Measurements from ENCODE around the gene TSPAN14. TPM values are rescaled to one million over a fixed set of nuclear protein-coding genes. Genes with fewer than 3 reads are reported as not detected.
A peak's percentile ranks its signal among the peaks of the same experiment; 100 is the strongest.

TSPAN14 gene
- total RNA-seq, 1 donor from 2014 or later = 169 TPM

DNA sequence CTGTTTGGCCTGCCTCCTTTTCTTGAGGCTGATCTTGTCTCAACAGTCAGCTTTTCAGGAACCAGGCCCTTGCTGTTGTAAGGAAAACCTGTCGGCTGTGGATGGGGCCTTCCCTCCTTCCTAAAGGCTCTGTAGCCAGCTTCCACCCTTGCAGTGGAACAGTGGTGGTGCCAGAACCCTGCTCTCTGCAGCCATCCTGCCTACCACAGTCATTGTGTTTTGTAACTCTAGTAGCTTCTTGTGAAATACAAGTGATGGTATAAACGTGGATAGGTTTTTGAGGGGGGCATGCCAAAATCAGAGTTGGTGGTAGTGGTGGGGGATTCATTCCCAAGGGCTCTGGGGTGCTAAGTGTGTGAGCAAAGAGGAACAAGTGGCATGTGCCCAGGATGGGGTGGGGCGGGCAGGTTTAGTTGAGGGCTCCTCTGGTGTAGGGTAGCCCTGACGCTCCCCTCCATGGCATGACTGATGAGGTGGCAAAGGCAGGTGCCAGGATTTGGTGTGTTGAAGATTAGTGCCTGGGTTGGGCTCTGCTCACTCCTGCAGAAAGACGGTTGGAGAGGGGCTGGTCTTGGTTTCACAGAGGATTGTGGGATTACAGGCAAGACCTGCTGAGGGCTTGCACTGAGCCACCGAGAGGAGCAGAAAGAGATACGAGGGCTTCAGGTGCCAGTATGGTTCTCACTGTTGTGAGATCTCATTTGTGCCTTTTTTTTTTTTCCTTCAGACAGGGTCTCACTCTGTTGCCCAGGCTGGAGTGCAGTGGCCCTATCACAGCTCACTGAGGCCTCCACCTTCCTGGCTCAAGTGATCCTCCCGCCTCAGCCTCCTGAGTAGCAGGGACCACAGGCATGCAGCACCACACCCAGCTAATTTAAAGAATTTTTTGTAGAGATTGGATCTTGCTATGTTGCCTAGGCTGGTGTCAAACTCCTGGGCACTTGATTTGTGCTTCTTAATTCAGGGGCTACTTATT is 7.4 kb downstream of the TSPAN14 start:
- peak overlapping the region; percentile 81 for H3K27ac ChIP-seq
- TF ChIP-seq, protein P1, sequence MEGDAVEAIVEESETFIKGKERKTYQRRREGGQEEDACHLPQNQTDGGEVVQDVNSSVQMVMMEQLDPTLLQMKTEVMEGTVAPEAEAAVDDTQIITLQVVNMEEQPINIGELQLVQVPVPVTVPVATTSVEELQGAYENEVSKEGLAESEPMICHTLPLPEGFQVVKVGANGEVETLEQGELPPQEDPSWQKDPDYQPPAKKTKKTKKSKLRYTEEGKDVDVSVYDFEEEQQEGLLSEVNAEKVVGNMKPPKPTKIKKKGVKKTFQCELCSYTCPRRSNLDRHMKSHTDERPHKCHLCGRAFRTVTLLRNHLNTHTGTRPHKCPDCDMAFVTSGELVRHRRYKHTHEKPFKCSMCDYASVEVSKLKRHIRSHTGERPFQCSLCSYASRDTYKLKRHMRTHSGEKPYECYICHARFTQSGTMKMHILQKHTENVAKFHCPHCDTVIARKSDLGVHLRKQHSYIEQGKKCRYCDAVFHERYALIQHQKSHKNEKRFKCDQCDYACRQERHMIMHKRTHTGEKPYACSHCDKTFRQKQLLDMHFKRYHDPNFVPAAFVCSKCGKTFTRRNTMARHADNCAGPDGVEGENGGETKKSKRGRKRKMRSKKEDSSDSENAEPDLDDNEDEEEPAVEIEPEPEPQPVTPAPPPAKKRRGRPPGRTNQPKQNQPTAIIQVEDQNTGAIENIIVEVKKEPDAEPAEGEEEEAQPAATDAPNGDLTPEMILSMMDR (IDR thresholded peaks at IDR 0.05) = no peak
- peaks cover 16% of the 10 kb centered on the region for H3K36me3 ChIP-seq
- DNase-seq = no peak
- no peaks in the 10 kb centered on the region for H3K9me3 ChIP-seq
- intact Hi-C loops (cut with DNase I) = no loop called here
- ATAC-seq = peak; percentile 1 to 16
- H3K27me3 ChIP-seq (ENCODE audit: low read depth) = no peaks in the 10 kb centered on the region
- H3K4me3 ChIP-seq = peak overlapping the region; percentile 87
- peaks cover 100% of the 10 kb centered on the region for H3K4me1 ChIP-seq

DNA sequence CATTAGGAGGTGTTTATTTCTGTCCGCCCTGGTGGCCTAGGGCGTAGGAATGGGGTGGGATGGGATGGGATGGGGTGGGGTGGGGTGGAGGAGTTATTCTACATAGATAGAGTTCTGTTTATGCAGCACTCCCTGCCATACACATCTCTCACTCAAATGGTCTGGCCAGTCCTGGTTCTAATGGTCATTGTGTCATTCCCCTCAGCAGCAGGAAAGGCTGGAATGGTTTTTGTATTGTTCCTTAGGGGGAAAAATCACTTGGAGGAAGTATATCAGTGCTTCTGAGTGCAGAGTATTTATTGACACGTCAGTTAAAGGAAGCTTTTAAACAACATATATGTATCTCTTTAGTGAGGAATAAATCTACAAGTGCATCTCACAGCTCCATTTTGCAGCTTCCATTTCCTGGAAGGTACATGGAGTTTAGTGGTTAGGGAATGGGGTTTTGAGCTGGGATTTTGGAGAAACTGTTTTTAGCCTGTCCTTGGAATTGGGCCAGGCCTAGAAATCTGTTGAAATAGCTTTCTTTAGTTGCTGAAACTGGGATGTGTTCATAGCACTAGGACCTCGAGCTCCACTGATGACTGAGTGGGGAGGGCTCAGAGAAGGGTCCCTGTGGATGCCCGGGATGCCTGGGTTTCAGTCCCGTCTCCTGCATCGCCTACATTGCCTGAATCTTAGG is 8.3 kb downstream of the TSPAN14 start:
- ATAC-seq (no peak), DNase-seq (no peak)
- H3K4me1 ChIP-seq = peaks cover 100% of the 10 kb centered on the region
- intact Hi-C loops (cut with DNase I) = no loop called here
- peak overlapping the region; percentile 81 for H3K27ac ChIP-seq
- no peaks in the 10 kb centered on the region for H3K27me3 ChIP-seq (ENCODE audit: low read depth)
- H3K4me3 ChIP-seq = peak overlapping the region; percentile 14
- H3K9me3 ChIP-seq = no peaks in the 10 kb centered on the region
- H3K36me3 ChIP-seq = peaks cover 15% of the 10 kb centered on the region
- TF ChIP-seq, protein P1 (IDR thresholded peaks at IDR 0.05) = no peak

DNA sequence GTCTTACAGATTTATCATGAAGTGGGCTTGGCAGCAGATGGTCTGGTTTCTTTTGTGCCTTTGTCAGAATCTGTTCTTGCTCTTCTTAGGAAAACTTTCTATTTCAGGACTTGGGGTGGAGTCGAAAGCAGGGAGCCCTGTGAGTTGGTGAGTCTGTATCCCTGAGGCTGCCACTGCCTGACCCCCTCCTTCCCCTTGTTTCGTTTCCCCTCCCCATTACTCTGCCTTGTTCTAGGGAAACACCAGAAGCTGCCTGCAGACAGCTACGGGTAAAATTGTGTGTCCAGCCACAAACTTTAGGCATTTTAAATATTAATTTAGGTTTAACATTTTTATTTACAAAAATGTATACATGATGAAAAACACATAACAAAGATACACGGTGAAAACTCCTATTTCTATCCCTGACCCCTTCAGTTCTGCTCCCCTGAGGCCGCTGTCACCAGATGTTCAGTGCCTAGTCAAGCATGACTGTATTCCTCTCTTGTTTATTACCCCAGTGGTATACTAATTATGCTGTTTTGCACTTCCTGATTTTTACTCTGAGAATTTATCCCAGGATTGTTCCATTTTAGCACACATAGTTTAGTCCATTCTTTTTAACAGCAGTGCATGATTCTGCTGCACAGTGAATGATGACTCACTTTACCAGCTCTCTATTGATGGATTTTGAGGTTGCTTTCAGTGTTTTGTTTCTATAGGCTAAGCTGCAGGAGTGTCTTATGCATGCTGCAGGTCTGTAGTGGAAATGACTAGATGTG is 9.1 kb downstream of the TSPAN14 start:
- Histone ChIP-seq H3K27ac (peak overlapping the region; percentile 81), H3K4me1 (peaks cover 100% of the 10 kb centered on the region), H3K4me3 (peak overlapping the region; percentile 14), H3K27me3 (ENCODE audit: low read depth) (no peaks in the 10 kb centered on the region), H3K36me3 (peaks cover 10% of the 10 kb centered on the region), H3K9me3 (no peaks in the 10 kb centered on the region)
- intact Hi-C loops (cut with DNase I) = no loop called here
- DNase-seq = no peak
- TF ChIP-seq, protein P1 (IDR thresholded peaks at IDR 0.05) = no peak
- no peak for ATAC-seq

DNA sequence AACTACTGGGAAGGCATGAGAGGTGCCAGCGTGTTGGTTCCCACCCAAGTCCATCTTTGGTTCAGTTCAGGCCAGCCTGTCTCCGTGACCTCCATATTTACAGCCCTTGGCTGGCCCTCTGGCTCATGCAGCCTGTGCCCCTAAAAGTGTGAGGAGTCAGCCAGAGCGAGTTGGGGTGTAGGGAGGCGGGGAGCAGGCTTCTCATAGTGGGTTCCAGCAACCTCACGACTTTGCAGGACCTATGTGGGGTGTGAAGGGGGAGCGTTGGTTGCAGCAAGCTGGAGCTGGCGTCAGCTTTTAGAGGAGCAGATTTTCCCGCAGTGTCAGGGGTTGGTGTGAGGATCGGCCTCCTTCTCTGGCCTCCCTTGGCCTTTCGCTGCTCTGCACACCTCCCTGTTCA is 9.8 kb downstream of the TSPAN14 start:
- Histone ChIP-seq H3K27me3 (ENCODE audit: low read depth) (no peaks in the 10 kb centered on the region), H3K27ac (peak overlapping the region; percentile 81), H3K4me3 (peak overlapping the region; percentile 14), H3K36me3 (peaks cover 16% of the 10 kb centered on the region), H3K4me1 (peaks cover 100% of the 10 kb centered on the region), H3K9me3 (no peaks in the 10 kb centered on the region)
- DNase-seq (no peak), ATAC-seq (no peak)
- TF ChIP-seq, protein P1 (IDR thresholded peaks at IDR 0.05) = no peak
- intact Hi-C loops (cut with DNase I) = no loop called here

Measured in lower lobe of right lung (tissue), 2 donors.